NOMO-1 treated with DMSO at 0.1 percent for 48 hours (cell line): Measurements from ENCODE around the gene MRTFB.

Experiments used
- DNase-seq: peaks from one replicate; lab custom pipeline; 2025; ENCODE audit not compliant: unreplicated experiment; lab: John Stamatoyannopoulos, UW

MRTFB gene

GRCh38 chr16:14131774-14132695, 60.9 kb downstream of the MRTFB start:
- DNase-seq, result no peak

- DNase-seq, result no peak
Observed at GRCh38 chr16:14132696-14133048, 61.6 kb downstream of the MRTFB start.

DNA sequence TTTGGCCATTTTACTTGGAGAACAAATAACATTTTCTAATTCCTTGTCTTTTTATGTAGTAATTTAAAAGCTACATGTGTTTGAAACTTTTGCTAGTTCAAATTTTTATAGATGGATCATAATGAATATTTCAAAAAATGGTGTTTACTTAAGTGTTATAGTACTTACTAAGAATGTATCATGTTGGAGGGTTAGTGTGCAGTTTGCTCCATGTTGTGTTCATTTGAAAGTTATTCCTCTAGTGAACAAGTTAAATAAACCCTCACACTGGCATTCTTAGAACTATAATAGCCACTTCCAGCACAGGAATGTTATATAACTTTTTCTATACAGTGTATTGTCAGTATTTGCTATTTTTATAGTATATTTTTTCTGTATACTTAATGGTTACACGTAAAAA, 62.8 kb downstream of the MRTFB start:
- DNase-seq, result no peak

- no peak for DNase-seq
Observed at GRCh38 chr16:14135704-14136103, 64.6 kb downstream of the MRTFB start.

- no peak for DNase-seq
Observed at GRCh38 chr16:14139872-14140271, 68.8 kb downstream of the MRTFB start.

GRCh38 chr16:14140923-14141322, 69.8 kb downstream of the MRTFB start:
- no peak for DNase-seq

DNA sequence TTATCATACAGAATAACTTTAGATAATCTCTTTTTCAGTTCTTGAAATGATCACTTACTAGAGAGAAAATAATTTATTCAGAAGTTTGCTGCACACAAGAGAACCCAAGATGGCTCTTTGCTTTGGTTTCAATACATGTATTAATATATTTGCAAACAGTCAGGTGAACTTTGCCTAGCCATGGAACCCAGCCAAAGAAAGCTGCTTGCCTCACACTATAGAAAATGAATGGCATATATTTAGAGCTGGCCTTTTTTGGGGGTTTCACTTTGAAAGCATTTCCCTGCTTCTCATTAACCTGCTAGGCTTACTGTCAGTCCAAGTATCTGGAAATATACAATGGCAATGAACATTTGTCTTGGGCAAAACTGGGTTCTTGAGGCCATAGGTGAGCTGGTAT, 75.3 kb downstream of the MRTFB start:
- DNase-seq, result no peak

GRCh38 chr16:14148016-14148415, 76.9 kb downstream of the MRTFB start:
- DNase-seq, result no peak

- no peak for DNase-seq
Observed at GRCh38 chr16:14148569-14148968, 77.5 kb downstream of the MRTFB start.

DNA sequence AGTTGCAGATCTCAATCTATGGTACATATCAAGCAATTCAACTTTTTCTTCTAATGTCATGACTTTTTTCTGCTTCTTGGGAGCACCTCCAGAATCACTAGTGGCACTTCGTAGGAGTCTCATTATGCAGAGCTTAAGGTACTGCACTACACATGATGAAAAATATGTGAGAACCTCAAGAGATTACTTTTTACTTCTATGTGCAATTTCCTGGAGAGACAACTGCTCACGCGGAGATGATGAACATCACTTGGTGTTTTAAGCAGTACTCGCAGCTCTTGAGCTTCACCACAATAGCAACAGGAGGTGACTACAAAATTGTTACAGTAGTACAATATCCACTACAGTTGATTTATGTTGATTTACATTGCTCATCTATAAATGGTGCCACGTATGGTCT, 79.7 kb downstream of the MRTFB start:
- no peak for DNase-seq

- DNase-seq, result no peak
Observed at GRCh38 chr16:14151256-14152030, 80.3 kb downstream of the MRTFB start.

GRCh38 chr16:14155572-14156190, 84.6 kb downstream of the MRTFB start:
- no peak for DNase-seq

- no peak for DNase-seq
Observed at GRCh38 chr16:14164916-14165662, 94.0 kb downstream of the MRTFB start.

DNA sequence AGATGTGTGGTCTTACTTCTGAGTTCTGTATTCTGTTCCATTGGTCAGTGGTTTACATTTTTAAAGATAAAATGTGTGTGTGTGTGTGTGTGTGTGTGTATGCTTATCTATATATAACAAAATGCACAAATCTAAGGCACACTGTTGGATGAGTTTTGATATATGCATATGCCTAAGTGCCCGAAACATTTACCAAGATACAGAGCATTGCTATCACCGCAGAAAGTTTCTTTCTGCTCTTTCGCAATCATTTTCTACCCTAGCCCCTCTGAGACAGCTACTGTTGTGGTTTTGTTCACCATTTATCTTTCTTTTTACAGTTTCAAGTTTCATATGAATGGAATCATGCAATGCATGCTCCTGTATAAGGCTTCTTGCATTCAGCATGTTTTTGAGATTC, 97.0 kb downstream of the MRTFB start:
- DNase-seq, result peak; percentile 40

- no peak for DNase-seq
Observed at GRCh38 chr16:14172200-14172809, 101.2 kb downstream of the MRTFB start.

DNA sequence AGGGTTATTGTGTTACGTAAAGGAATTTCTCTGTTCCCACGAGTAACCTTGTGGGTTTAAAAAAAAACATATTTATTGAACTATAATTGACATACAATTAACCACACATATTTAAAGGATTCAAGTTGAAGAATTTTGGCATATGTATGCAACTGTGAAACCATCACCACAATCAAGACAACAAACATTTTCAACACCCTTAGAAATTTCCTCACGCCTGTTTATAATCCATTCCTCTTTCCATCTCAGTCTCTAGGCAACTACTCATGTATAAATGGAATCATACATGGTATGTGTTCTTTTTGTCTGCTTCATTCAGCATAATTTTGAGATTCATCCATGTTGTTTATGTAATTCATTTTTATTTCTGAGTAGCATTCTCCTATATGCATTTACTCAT, 104.0 kb downstream of the MRTFB start:
- DNase-seq, result no peak

DNA sequence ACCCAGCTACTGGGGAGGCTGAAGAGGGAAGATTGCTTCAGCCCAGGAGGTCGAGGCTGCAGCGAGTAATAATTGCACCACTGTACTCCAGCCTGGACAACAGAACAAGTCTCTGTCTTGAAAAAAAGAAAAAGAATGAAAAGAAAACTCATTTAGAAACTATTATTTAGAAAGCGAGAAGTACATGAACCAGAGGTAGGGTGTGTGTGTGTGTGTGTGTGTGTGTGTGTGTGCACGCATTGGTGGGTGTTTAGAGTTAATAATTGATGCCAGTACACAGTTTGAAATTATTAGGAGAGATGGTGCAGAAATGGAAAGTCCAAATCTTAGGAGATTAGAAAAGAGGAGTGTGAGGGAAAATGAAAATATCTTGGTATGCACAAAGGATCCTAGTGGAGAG, 106.6 kb downstream of the MRTFB start:
- no peak for DNase-seq

DNA sequence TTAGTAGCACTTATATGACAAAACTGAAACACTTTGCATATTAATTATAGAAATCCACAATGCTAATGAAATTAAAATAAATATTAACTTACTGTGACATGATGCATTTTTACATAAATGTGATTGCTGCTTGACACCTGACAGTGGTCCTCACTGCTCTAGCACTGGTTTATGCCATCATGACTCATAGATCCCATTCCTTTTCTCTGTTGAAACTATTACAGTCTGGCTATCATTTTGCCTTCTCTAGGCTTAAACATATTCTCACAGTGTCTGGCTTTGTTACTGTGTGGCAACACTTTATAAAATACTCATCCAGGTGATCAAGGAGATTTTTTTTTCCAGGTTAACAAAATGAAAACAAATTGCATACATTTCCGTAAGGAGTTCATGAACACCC, 108.0 kb downstream of the MRTFB start:
- DNase-seq, result no peak

GRCh38 chr16:14180481-14180944, 109.4 kb downstream of the MRTFB start:
- DNase-seq, result no peak

DNA sequence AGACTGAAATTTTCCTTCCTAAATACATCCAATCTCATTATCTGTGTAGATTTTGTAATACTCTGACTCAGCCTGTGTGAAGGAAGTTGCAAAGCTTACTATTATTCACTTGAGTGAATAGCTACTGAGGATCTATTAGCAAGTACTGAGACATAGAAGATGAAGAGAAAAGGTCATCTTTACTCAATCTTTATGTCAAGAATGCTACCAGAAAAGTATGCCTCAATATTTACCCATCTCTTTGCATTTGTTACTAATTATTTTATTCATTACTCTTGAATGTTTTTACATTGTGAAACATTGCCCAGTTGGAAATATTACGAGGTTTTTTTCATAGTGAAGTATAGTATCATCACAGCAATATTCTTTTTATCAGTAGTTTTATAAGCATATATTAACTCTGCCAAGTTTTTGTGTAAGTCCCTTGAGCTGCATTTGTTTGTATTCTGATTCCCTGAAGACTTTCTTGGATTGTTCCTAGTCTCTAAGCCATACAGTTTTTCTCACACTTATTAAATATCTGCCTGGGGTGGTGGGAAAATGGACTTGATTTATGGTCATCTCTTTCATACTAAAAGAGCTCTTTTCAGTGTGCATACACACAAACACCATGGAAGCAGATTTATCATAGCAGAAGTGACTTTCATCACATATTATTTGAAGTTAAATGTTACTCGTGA, 110.4 kb downstream of the MRTFB start:
- peak; percentile 68 for DNase-seq
